ENCODE results near the gene PPP1R27.

The PPP1R27 gene

GRCh38 chr17:81794509-81794908 is 40.3 kb downstream of the PPP1R27 start:
- Mint-ChIP-seq H3K4me1 (ENCODE audit: low read depth) (no peaks in the 10 kb centered on the region), H3K36me3 (no peaks in the 10 kb centered on the region), H3K9me3 (ENCODE audit: low read depth) (no peaks in the 10 kb centered on the region), H3K27me3 (no peaks in the 10 kb centered on the region), H3K27ac (no peak overlapping the region), H3K4me3 (no peak overlapping the region)

- Mint-ChIP-seq H3K27ac (no peak overlapping the region), H3K9me3 (ENCODE audit: low read depth) (no peaks in the 10 kb centered on the region), H3K27me3 (no peaks in the 10 kb centered on the region), H3K4me1 (ENCODE audit: low read depth) (no peaks in the 10 kb centered on the region), H3K36me3 (no peaks in the 10 kb centered on the region), H3K4me3 (no peak overlapping the region)
Observed at GRCh38 chr17:81794074-81794476, 40.8 kb downstream of the PPP1R27 start.

- Mint-ChIP-seq H3K4me3 (no peak overlapping the region), H3K27ac (no peak overlapping the region), H3K36me3 (no peaks in the 10 kb centered on the region), H3K27me3 (no peaks in the 10 kb centered on the region), H3K9me3 (ENCODE audit: low read depth) (no peaks in the 10 kb centered on the region), H3K4me1 (ENCODE audit: low read depth) (no peaks in the 10 kb centered on the region)
Observed at GRCh38 chr17:81792675-81793615, 41.9 kb downstream of the PPP1R27 start.
